Chondrocyte (in vitro differentiated cells): Measurements from ENCODE around the gene OXLD1. TPM values are rescaled to one million over a fixed set of nuclear protein-coding genes. Genes with fewer than 3 reads are reported as not detected.

Source experiments
- DNase-seq: peaks from one replicate; pipeline ENCODE4 v3.0.0; 2021; ENCODE audit warnings: mixed read lengths, low spot score
- H3K27ac Mint-ChIP-seq: one replicate; pipeline ENCODE4 v1.8.0; 2021; ENCODE audit warnings: mild to moderate bottlenecking, moderate library complexity, mixed read lengths; ENCODE audit not compliant: unreplicated experiment
- H3K27me3 Mint-ChIP-seq: 2 replicates; pipeline ENCODE4 v1.8.0; 2021; ENCODE audit warnings: low read depth, mixed read lengths
- H3K36me3 Mint-ChIP-seq: 2 replicates; pipeline ENCODE4 v1.8.0; 2021; ENCODE audit warnings: low read depth, mixed read lengths
- H3K4me1 Mint-ChIP-seq: 2 replicates; pipeline ENCODE4 v1.8.0; 2021; ENCODE audit warnings: low read depth, mild to moderate bottlenecking, mixed read lengths
- H3K4me3 Mint-ChIP-seq: one replicate; pipeline ENCODE4 v1.8.0; 2021; ENCODE audit warnings: mild to moderate bottlenecking, moderate library complexity, mixed read lengths; ENCODE audit not compliant: unreplicated experiment
- H3K9me3 Mint-ChIP-seq: 2 replicates; pipeline ENCODE4 v1.8.0; 2021; ENCODE audit warnings: low read depth, mixed read lengths
- total RNA-seq: library from RNA; stranded (reverse); gene quantifications from 3 replicates; pipeline ENCODE4 v1.2.1, GENCODE V29; 2021
- TF ChIP-seq, protein P1 (sequence below): fragments of 200-600 bp; sonication (generic); IDR thresholded peaks from 2 replicates; pipeline ENCODE4 v1.5.0; 2021; ENCODE audit warnings: antibody characterized with exemption, mild to moderate bottlenecking, moderate library complexity

OXLD1 gene
- total RNA-seq, 1 donor from 2014 or later = 24.2 TPM

DNA sequence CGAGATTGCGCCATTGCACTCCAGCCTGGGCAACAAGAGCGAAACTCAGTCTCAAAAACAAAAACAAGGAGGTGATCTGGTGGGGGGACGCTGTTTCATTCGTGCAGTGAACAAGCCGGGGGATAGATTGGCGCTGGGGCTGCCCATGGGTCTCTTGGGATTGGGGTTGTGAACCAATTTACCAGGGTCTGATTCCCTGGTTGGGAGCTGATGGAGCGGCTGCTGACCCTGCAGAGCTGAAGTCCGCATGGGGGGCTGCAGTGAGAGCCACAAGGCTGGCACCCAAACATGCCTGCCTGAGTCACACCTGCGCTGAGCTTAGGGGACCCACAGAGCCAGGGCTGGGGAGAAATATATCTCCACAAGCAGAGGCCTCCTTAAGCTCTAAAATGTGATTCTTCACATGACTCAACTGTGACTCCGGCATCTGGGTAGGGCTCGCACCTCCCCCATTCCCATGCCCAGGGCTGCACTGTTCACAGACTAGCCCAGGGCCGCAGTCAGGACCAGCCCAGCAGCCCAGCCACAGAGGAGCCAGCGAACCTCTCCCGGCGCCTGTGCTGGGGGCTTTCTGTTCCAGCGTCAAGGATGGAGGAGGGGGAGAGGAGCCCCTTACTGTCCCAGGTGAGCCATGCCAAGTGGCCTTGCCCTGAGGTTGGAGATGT, 24.4 kb downstream of the OXLD1 start:
- TF ChIP-seq, protein P1, sequence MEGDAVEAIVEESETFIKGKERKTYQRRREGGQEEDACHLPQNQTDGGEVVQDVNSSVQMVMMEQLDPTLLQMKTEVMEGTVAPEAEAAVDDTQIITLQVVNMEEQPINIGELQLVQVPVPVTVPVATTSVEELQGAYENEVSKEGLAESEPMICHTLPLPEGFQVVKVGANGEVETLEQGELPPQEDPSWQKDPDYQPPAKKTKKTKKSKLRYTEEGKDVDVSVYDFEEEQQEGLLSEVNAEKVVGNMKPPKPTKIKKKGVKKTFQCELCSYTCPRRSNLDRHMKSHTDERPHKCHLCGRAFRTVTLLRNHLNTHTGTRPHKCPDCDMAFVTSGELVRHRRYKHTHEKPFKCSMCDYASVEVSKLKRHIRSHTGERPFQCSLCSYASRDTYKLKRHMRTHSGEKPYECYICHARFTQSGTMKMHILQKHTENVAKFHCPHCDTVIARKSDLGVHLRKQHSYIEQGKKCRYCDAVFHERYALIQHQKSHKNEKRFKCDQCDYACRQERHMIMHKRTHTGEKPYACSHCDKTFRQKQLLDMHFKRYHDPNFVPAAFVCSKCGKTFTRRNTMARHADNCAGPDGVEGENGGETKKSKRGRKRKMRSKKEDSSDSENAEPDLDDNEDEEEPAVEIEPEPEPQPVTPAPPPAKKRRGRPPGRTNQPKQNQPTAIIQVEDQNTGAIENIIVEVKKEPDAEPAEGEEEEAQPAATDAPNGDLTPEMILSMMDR = no peak
- no peaks in the 10 kb centered on the region for H3K36me3 Mint-ChIP-seq
- DNase-seq = no peak
- no peaks in the 10 kb centered on the region for H3K27me3 Mint-ChIP-seq
- H3K9me3 Mint-ChIP-seq = no peaks in the 10 kb centered on the region
- H3K27ac Mint-ChIP-seq = no peak overlapping the region
- no peak overlapping the region for H3K4me3 Mint-ChIP-seq
- H3K4me1 Mint-ChIP-seq = peaks cover 9% of the 10 kb centered on the region

DNA sequence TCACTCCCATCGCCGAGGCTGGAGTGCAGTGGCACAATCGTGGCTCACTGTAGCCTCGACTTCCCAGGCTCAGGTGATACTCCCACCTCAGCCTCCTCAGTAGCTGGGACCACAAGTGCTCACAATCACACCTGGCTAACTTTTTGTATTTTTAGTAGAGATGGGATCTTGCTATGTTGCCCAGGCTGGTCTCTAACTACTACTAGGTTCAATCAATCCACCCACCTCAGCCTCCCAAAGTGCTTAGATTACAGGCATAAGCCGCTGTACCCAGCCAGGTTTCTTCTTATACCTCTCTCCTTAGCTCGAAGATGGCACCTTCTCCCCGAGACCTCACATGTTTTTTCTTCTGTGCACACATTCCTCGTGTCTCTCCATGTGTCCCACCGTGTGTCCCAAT, 26.4 kb downstream of the OXLD1 start:
- Mint-ChIP-seq H3K4me1 (peaks cover 20% of the 10 kb centered on the region), H3K36me3 (no peaks in the 10 kb centered on the region), H3K27ac (no peak overlapping the region), H3K4me3 (no peak overlapping the region), H3K9me3 (no peaks in the 10 kb centered on the region), H3K27me3 (no peaks in the 10 kb centered on the region)
- TF ChIP-seq, protein P1 = no peak
- DNase-seq = no peak

DNA sequence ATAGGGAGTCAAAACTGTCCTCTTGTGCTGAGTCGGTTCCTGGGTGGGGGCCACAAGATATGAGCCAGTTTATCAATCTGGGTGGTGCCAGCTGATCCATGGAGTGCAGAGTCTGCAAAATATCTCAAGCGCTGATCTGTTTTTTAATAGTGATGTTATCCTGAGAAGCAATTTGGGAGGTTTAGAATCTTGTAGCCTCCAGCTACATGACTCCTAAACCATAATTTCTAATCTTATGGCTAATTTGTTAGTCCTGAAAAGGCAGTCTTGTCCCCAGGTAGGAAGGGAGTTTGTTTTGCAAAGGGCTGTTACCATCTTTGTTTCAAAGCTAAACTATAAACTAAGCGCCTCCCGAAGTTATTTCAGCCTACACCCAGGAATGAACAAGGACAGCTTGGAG, 27.7 kb downstream of the OXLD1 start:
- Mint-ChIP-seq H3K9me3 (no peaks in the 10 kb centered on the region), H3K27ac (no peak overlapping the region), H3K27me3 (no peaks in the 10 kb centered on the region), H3K4me3 (no peak overlapping the region), H3K4me1 (peaks cover 24% of the 10 kb centered on the region), H3K36me3 (no peaks in the 10 kb centered on the region)
- no peak for DNase-seq
- TF ChIP-seq, protein P1 = no peak

DNA sequence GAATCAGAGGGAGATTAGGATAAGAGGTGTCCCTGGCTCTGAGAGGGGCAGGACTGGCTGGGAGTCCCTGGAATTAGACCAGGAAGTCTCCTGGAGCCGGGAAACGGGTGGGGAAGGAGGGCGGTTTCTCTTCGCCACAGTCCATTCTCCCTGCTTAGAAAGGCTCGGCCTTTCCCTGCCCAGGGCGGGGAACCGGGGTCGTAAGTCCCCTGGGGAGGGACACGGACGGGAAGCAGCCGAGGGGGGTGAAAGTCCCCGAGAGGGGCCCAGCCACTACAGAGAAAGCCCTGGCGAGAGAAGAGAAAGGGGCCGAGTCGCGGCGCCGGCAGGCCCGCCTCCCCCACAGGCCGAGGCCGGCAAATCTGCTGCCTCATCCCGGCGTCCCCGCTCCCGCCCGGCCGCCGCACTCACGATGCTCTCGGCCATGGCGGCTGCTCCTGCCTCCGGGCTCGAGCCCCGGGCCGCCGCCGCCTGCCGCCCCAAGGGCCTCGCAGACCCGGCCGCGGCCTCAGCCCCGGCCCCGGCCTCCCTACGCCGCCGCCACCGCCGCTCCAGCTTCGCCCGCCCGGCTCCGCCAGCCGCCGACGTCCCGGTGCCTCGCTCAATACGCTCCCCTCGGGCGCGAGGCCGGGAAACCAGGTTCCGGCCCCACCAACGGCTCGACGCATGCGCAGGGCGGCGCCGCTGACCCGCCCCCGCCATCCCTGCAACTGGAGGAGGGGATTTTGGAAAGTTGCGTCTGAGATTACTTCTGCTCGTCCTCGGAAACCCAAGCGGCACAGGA, 29.7 kb downstream of the OXLD1 start, which contains the start of the genes NPLOC4 and TSPAN10:
NPLOC4 (minus strand) TSS at position 608 of the 784 bp plus-strand sequence; CDS start at position 426, 182 bp downstream.
TSPAN10 (plus strand) TSS at position 692 of the 784 bp plus-strand sequence. CDS start 5,217 bp downstream, outside the sequence.
- no peaks in the 10 kb centered on the region for H3K27me3 Mint-ChIP-seq
- H3K27ac Mint-ChIP-seq = peak within 1 kb of the TSS; percentile 97
- peak within 1 kb of the TSS; percentile 92 for H3K4me3 Mint-ChIP-seq
- peaks cover 23% of the 10 kb centered on the region for H3K4me1 Mint-ChIP-seq
- TF ChIP-seq, protein P1 = no peak
- peaks cover 2% of the 10 kb centered on the region for H3K36me3 Mint-ChIP-seq
- no peaks in the 10 kb centered on the region for H3K9me3 Mint-ChIP-seq
- peak; percentile 95 for DNase-seq

DNA sequence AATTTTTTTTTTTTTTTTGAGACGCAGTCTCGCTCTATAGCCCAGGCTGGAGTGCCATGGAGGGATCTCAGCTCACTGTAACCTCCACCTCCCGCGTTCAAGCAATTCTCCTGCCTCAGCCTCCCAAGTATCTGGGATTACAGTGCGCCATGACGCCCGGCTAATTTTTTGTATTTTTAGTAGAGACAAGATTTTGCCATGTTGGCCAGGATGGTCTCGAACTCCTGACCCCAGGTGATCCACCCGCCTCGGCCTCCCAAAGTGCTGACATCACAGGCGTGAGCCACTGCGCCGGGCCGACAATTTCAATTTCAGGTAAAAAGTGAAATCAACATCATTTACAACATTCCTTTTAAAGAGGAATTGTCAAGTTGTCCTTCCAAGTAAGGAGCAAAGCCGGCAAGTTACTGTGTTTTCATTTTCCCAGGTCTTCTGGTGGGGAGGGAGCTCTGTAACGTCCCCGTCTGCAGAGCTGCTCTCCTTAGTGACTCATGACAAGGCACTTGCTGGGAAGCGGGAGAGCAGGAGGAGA, 30.4 kb downstream of the OXLD1 start:
- H3K27me3 Mint-ChIP-seq = no peaks in the 10 kb centered on the region
- H3K36me3 Mint-ChIP-seq = peaks cover 2% of the 10 kb centered on the region
- peak overlapping the region; percentile 97 for H3K27ac Mint-ChIP-seq
- DNase-seq = no peak
- H3K4me1 Mint-ChIP-seq = peaks cover 22% of the 10 kb centered on the region
- no peaks in the 10 kb centered on the region for H3K9me3 Mint-ChIP-seq
- H3K4me3 Mint-ChIP-seq = peak overlapping the region; percentile 92
- TF ChIP-seq, protein P1 = no peak
